PC-9 (cell line): ENCODE measurements around the gene SUGCT. TPM values are rescaled to one million over a fixed set of nuclear protein-coding genes. Genes with fewer than 3 reads are reported as not detected.

Experiments used
- BruUV-seq: library from RNA; stranded (reverse); fragments of 400-500 nt; replicated peaks from 2 replicates; lab custom pipeline; 2021; lab: Mats Ljungman, UMichigan
- CTCF ChIA-PET: fragments of 300-600 bp; sonication (Branson Sonifier 250); formaldehyde crosslinking; loops from one replicate; lab custom pipeline; 2022; ENCODE audit warnings: antibody characterized with exemption; lab: Charles Lee
- POLR2A ChIA-PET: fragments of 300-600 bp; sonication (Branson Sonifier 250); formaldehyde crosslinking; loops from one replicate; lab custom pipeline; 2022; ENCODE audit warnings: antibody characterized with exemption; ENCODE audit not compliant: unreplicated experiment; lab: Charles Lee
- DNase-seq, 2 experiments: peaks; one replicate each; pipeline versions ENCODE4 v3.0.0 to v3.0.0-alpha.2; 2015 to 2022; ENCODE audit warnings: mixed read lengths in 1 of 2
- H2AFZ ChIP-seq: fragments of 200-600 bp; sonication (generic); 2 replicates; pipeline ENCODE4 v1.8.1; 2017; ENCODE audit warnings: antibody characterized with exemption
- H3F3A ChIP-seq: fragments of 200-600 bp; sonication (generic); 2 replicates; pipeline ENCODE4 v1.8.1; 2017; ENCODE audit warnings: antibody characterized with exemption, mild to moderate bottlenecking, low read depth; ENCODE audit not compliant: insufficient read depth
- H3K27ac ChIP-seq: fragments of 200-600 bp; sonication (generic); 2 replicates; pipeline ENCODE4 v1.6.1; 2016; ENCODE audit warnings: mixed run types
- H3K27me3 ChIP-seq: fragments of 200-600 bp; sonication (generic); 2 replicates; pipeline ENCODE4 v1.6.1; 2016; ENCODE audit warnings: low read depth, mixed run types; ENCODE audit not compliant: insufficient read depth
- H3K36me3 ChIP-seq: fragments of 200-600 bp; sonication (generic); 2 replicates; pipeline ENCODE4 v1.6.1; 2016; ENCODE audit warnings: low read depth, mixed run types
- H3K4me1 ChIP-seq: fragments of 200-600 bp; sonication (generic); replicated peaks from 2 replicates; pipeline ENCODE4 v1.6.1; 2016; ENCODE audit warnings: mixed run types; ENCODE audit not compliant: insufficient read depth
- H3K4me2 ChIP-seq: fragments of 200-600 bp; sonication (generic); 2 replicates; pipeline ENCODE4 v1.6.1; 2017; ENCODE audit warnings: mixed run types
- H3K4me3 ChIP-seq: fragments of 200-600 bp; sonication (generic); 2 replicates; pipeline ENCODE4 v1.6.1; 2016; ENCODE audit warnings: mixed run types
- H3K79me2 ChIP-seq: fragments of 200-600 bp; sonication (generic); 2 replicates; pipeline ENCODE4 v1.6.1; 2017; ENCODE audit warnings: low read depth, mixed run types
- H3K9me2 ChIP-seq: fragments of 200-600 bp; sonication (generic); 2 replicates; pipeline ENCODE4 v1.8.1; 2017; ENCODE audit warnings: mild to moderate bottlenecking; ENCODE audit not compliant: insufficient read depth
- H3K9me3 ChIP-seq: fragments of 200-600 bp; sonication (generic); 2 replicates; pipeline ENCODE4 v1.8.1; 2016; ENCODE audit warnings: low read depth; ENCODE audit not compliant: insufficient read depth
- H4K20me1 ChIP-seq: fragments of 200-600 bp; sonication (generic); 2 replicates; pipeline ENCODE4 v1.8.1; 2017; ENCODE audit not compliant: insufficient read depth
- EZH2 ChIP-seq: fragments of 200-600 bp; sonication (generic); IDR thresholded peaks from 2 replicates; pipeline ENCODE4 v1.8.0; 2017; ENCODE audit warnings: antibody characterized with exemption, low read depth
- intact Hi-C: fragments of 100-400 bp; cut with micrococcal nuclease; formaldehyde crosslinking; loops from one replicate; pipeline ENCODE4 v1.10.0; 2022; ENCODE audit not compliant: unreplicated experiment
- total RNA-seq: library from RNA; stranded (reverse); gene quantifications from 2 replicates; pipeline ENCODE4 v1.2.3, GENCODE V29; 2021
- TF ChIP-seq, protein P1 (sequence below): fragments of 200-600 bp; sonication (generic); conservative IDR thresholded peaks from 2 replicates; pipeline ENCODE4 v1.6.1; 2017; ENCODE audit warnings: mixed run types, antibody characterized with exemption, mild to moderate bottlenecking, moderate library complexity

The SUGCT gene
- total RNA-seq, 1 experiment from 2014 or later: 3.5 TPM

GRCh38 chr7:40804477-40805215, 669.8 kb downstream of the SUGCT start:
- Histone ChIP-seq H3K4me3 (no peak overlapping the region), H3F3A (peaks cover 11% of the 10 kb centered on the region), H3K9me3 (no peaks in the 10 kb centered on the region), H3K36me3 (no peaks in the 10 kb centered on the region), H3K27ac (no peak overlapping the region), H4K20me1 (no peaks in the 10 kb centered on the region), H3K4me2 (no peak overlapping the region), H2AFZ (no peak overlapping the region), H3K79me2 (no peaks in the 10 kb centered on the region), H3K4me1 (peaks cover 15% of the 10 kb centered on the region), H3K9me2 (no peaks in the 10 kb centered on the region), H3K27me3 (no peaks in the 10 kb centered on the region)
- TF ChIP-seq EZH2: no peak
- TF ChIP-seq, protein P1, sequence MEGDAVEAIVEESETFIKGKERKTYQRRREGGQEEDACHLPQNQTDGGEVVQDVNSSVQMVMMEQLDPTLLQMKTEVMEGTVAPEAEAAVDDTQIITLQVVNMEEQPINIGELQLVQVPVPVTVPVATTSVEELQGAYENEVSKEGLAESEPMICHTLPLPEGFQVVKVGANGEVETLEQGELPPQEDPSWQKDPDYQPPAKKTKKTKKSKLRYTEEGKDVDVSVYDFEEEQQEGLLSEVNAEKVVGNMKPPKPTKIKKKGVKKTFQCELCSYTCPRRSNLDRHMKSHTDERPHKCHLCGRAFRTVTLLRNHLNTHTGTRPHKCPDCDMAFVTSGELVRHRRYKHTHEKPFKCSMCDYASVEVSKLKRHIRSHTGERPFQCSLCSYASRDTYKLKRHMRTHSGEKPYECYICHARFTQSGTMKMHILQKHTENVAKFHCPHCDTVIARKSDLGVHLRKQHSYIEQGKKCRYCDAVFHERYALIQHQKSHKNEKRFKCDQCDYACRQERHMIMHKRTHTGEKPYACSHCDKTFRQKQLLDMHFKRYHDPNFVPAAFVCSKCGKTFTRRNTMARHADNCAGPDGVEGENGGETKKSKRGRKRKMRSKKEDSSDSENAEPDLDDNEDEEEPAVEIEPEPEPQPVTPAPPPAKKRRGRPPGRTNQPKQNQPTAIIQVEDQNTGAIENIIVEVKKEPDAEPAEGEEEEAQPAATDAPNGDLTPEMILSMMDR: no peak
- ChIA-PET POLR2A (no interaction called here), CTCF (no interaction called here)
- DNase-seq: no peak
- intact Hi-C loops: no loop called here
- no TSS peak for BruUV-seq

DNA sequence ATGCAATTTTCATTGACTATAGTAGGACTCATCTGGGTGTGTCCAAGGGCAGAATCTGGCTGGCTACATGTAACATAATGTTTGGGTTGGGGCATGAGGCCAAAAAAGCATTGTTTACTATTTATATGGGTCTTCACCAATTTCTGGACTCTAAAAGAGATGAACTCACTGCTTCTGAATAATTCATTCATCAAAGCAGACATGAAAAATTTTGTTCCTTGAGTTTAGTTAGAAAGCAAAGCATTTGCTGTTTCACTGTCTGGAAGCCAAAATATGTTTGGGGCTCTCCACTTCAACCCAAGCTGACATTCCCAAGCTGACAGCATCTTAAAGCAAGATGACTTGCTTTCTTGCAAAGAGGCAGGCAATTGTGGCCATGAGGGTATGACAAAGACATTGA, 670.6 kb downstream of the SUGCT start:
- H3K9me3 ChIP-seq: 0 out of 2 replicates have a peak, but pooled peaks cover 2% of the 10 kb centered on the region
- no peaks in the 10 kb centered on the region for H3K79me2 ChIP-seq
- no peak overlapping the region for H3K4me2 ChIP-seq
- no TSS peak for BruUV-seq
- no peak overlapping the region for H2AFZ ChIP-seq
- intact Hi-C loops: no loop called here
- H3K27ac ChIP-seq: no peak overlapping the region
- no peaks in the 10 kb centered on the region for H3K9me2 ChIP-seq
- H3K27me3 ChIP-seq: no peaks in the 10 kb centered on the region
- DNase-seq: no peak
- peaks cover 15% of the 10 kb centered on the region for H3K4me1 ChIP-seq
- H3K36me3 ChIP-seq: no peaks in the 10 kb centered on the region
- H3K4me3 ChIP-seq: no peak overlapping the region
- no peak for TF ChIP-seq EZH2
- TF ChIP-seq, protein P1: no peak
- ChIA-PET CTCF (no interaction called here), POLR2A (no interaction called here)
- peaks cover 11% of the 10 kb centered on the region for H3F3A ChIP-seq
- no peaks in the 10 kb centered on the region for H4K20me1 ChIP-seq

- Histone ChIP-seq H3K4me3 (no peak overlapping the region), H3K27ac (peak overlapping the region; percentile 72), H3K9me2 (no peaks in the 10 kb centered on the region), H3K36me3 (no peaks in the 10 kb centered on the region), H3K79me2 (no peaks in the 10 kb centered on the region), H3K9me3 (peaks cover 20% of the 10 kb centered on the region), H3K27me3 (no peaks in the 10 kb centered on the region), H3F3A (peaks cover 11% of the 10 kb centered on the region), H2AFZ (no peak overlapping the region), H4K20me1 (no peaks in the 10 kb centered on the region), H3K4me2 (no peak overlapping the region; the same call in 1 of the 2 replicates), H3K4me1 (peaks cover 15% of the 10 kb centered on the region)
- TF ChIP-seq, protein P1: no peak
- TF ChIP-seq EZH2: no peak
- no TSS peak for BruUV-seq
- DNase-seq: peak; percentile 12 to 92
- ChIA-PET CTCF (no interaction called here), POLR2A (no interaction called here)
- intact Hi-C loops: no loop called here
Measured at GRCh38 chr7:40808378-40808942, 673.7 kb downstream of the SUGCT start.
